Medulla oblongata (tissue), 1 donor: ENCODE results near the gene LRRIQ1.

Experiments
- DNase-seq: peaks from one replicate; pipeline ENCODE4 v3.0.0-alpha.2; 2015; ENCODE audit errors: extremely low spot score

LRRIQ1 gene

DNA sequence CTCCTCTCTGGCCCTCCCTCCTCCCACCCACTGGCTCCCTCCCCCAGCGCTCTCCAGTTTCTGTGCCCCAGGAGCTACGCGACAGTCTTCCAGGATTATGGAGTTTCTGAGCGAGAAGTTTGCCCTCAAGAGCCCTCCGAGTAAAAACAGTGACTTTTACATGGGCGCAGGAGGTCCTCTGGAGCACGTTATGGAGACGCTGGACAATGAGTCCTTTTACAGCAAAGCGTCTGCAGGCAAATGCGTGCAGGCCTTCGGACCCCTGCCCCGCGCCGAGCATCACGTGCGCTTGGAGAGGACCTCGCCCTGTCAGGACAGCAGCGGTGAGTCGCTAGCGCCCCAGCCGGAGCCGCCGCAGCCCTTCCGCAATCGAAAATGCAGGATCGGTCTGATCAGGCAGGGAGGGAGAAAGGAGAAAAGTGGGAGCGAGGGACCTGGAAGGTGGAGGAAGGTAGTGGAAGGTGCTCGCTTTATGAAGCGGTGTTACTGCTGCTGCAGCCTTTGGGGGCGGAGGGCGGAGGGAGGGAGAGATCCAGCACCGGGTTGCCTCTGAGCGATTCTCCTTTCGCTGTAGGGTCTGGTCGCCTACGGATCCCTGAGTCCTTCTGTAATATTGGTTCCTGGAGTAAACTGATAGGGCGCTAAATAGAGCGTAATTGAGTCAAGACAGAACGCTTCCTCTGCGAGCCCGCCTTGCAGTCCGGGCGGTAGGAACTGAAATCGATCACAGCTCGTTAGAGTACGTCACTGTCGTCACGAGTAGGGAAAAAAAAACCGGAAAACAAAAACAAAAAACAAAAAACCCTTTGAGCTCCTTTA, 244.2 kb downstream of the LRRIQ1 start, which contains the start of gene ALX1:
Gene ALX1, plus strand, starts transcription at position 56 of the 819 bp plus-strand sequence. Its CDS starts 42 bp downstream, at position 98.
- no peak for DNase-seq

DNA sequence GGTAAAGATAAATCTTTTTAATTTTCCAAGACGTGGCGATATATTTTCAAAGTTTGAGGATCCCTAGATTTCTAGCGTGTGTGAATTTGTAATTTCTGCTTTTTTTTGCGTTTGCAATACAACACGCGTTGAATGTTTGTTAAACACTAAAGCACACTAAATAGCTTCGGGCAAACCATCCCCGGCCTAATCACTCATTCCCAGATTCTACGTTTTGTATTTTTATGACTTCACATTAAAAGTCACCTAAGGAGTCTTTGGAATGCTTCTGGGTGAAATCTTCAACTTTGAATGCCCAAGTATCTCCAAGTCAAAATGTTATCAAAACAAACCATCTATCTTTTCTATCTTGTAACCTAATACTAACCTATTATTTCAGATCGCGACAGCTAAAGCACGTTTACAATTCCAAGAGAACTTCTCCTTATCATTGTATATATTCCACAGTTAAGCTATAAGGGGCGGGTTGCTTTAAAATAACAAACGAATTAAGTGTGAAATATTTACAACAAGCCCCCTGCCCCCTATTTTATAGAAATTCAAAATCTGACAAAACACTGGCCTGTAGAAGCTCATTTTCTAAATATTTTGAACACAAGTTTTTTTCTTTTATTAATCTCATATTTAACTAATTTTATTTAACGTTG, 245.0 kb downstream of the LRRIQ1 start:
- DNase-seq: no peak

DNA sequence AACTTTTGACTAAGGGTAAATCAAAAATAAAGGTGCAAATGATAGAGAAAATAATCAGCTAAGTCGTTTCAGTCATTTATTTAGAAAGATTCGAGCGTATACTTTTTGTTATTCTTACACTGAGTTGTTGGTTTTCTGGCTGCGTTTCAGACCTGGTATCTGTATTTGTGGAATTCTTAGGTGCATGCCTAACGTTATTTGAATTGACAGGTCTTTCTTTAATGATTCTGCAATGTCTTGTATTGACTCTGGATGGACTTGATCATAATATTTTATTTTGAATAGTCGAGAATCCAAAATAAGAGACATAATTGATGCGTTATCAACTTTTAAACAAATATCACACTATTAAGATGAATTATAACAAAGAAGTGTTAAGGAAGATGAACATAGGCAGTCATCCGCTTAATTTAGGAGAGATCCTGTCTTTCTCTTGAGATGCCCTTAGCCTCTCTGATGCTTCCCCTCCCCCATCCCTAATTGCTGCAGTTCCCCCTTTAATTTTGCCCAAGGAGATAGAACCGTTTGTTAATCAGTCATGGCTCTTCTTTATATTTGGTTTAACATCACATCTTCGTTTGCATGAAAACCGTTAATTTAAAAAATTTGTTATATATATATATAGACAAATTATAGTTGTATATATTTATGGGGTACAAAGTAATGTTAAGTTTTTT, 245.6 kb downstream of the LRRIQ1 start:
- DNase-seq: no peak

DNA sequence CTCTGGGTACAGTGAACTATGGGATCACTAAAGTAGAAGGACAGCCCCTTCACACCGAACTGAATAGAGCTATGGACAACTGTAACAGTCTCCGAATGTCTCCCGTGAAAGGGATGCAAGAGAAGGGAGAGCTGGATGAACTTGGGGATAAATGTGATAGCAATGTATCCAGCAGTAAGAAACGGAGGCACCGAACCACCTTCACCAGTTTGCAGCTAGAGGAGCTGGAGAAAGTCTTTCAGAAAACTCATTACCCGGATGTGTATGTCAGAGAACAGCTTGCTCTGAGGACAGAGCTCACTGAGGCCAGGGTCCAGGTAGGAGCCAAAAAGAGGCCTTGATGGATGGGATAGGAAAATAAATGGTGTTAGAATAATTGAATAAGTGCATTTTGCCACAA, 247.4 kb downstream of the LRRIQ1 start:
- DNase-seq: no peak
